H1 (cell line): Measurements from ENCODE around the gene ARFRP1. TPM values are rescaled to one million over a fixed set of nuclear protein-coding genes. Genes with fewer than 3 reads are reported as not detected.

ENCODE experiments used
- CTCF ChIA-PET: fragments of 300-600 bp; sonication (Branson Sonifier 250); formaldehyde crosslinking; loops from one replicate; lab custom pipeline; 2021; ENCODE audit not compliant: partially characterized antibody; lab: Charles Lee
- POLR2A ChIA-PET: fragments of 300-600 bp; sonication (Branson Sonifier 250); formaldehyde crosslinking; loops from one replicate; lab custom pipeline; 2021; ENCODE audit warnings: inconsistent platforms; ENCODE audit not compliant: partially characterized antibody; lab: Charles Lee
- DNase-seq, 2 experiments: peaks; one replicate each; pipeline versions ENCODE4 v3.0.0 to v3.0.0-alpha.2; 2010 to 2022; ENCODE audit warnings: low spot score in 2 of 2, low read depth in 1 of 2, mixed read lengths in 1 of 2
- FAIRE-seq: peaks from 2 replicates; lab custom pipeline; 2011; peaks lifted over from hg19 to GRCh38; lab: Jason Lieb, UNC
- H2AFZ ChIP-seq: 2 replicates; pipeline ENCODE4 v1.8.1; 2012; ENCODE audit warnings: low read length, inconsistent platforms
- H2AK5ac ChIP-seq: 2 replicates; pipeline ENCODE4 v1.6.1; 2013; ENCODE audit warnings: low read depth, low read length
- H2BK120ac ChIP-seq: replicated peaks from 2 replicates; pipeline ENCODE3; 2013; ENCODE audit warnings: low read depth, low read length, inconsistent platforms
- H2BK12ac ChIP-seq: 2 replicates; pipeline ENCODE4 v1.6.1; 2013; ENCODE audit warnings: low read depth, low read length
- H2BK15ac ChIP-seq: 2 replicates; pipeline ENCODE4 v1.6.1; 2013; ENCODE audit warnings: low read length
- H2BK20ac ChIP-seq: 2 replicates; pipeline ENCODE4 v1.6.1; 2013; ENCODE audit warnings: low read length
- H2BK5ac ChIP-seq: 2 replicates; pipeline ENCODE4 v1.6.1; 2013; ENCODE audit warnings: low read depth, low read length
- H3K14ac ChIP-seq: 2 replicates; pipeline ENCODE4 v1.6.1; 2013; ENCODE audit warnings: inconsistent platforms; ENCODE audit not compliant: insufficient read length
- H3K18ac ChIP-seq: 2 replicates; pipeline ENCODE4 v1.6.1; 2013; ENCODE audit warnings: low read length; ENCODE audit errors: extremely low read depth
- H3K23ac ChIP-seq: 2 replicates; pipeline ENCODE4 v1.6.1; 2013; ENCODE audit warnings: inconsistent platforms; ENCODE audit not compliant: insufficient read length
- H3K23me2 ChIP-seq: 2 replicates; pipeline ENCODE4 v1.6.1; 2013; ENCODE audit warnings: low read depth, low read length
- H3K27ac ChIP-seq: 2 replicates; pipeline ENCODE4 v1.6.1; 2011; ENCODE audit warnings: low read depth, low read length, inconsistent platforms
- H3K27me3 ChIP-seq, 4 experiments: replicated peaks in 1 of 4; 1 replicate in 1 of 4; 2 replicates in 3 of 4; pipeline versions ENCODE4 v1.6.1 to v1.8.1; 2011 to 2013; ENCODE audit warnings: low read length in 3 of 4, mild to moderate bottlenecking in 3 of 4, inconsistent platforms in 2 of 4, mixed read lengths in 2 of 4, moderate library complexity in 1 of 4; ENCODE audit not compliant: control insufficient read depth in 3 of 4, insufficient read depth in 3 of 4; ENCODE audit errors: extremely low read depth in 1 of 4
- H3K36me3 ChIP-seq, 4 experiments: 2 replicates each; pipeline versions ENCODE4 v1.6.1 to v1.8.1; 2011 to 2013; ENCODE audit warnings: mild to moderate bottlenecking in 4 of 4, low read length in 3 of 4, moderate library complexity in 2 of 4, control low read depth in 1 of 4, inconsistent platforms in 1 of 4; ENCODE audit not compliant: insufficient read depth in 4 of 4, control insufficient read depth in 2 of 4
- H3K4ac ChIP-seq: replicated peaks from 2 replicates; pipeline ENCODE3; 2013; ENCODE audit warnings: low read length, low read depth, mixed read lengths, inconsistent platforms; ENCODE audit not compliant: insufficient read length
- H3K4me1 ChIP-seq, 4 experiments: replicated peaks in 1 of 4; 1 replicate in 1 of 4; 2 replicates in 3 of 4; pipeline versions ENCODE4 v1.6.1 to v1.8.1; 2011 to 2013; ENCODE audit warnings: low read length in 3 of 4, inconsistent platforms in 2 of 4, mixed read lengths in 1 of 4; ENCODE audit not compliant: insufficient read depth in 4 of 4, control insufficient read depth in 3 of 4
- H3K4me2 ChIP-seq, 2 experiments: 2 replicates each; pipeline versions ENCODE4 v1.6.1 to v1.8.1; 2011 to 2013; ENCODE audit warnings: low read depth in 2 of 2, low read length in 2 of 2, control low read depth in 1 of 2, inconsistent platforms in 1 of 2, mild to moderate bottlenecking in 1 of 2; ENCODE audit not compliant: insufficient read depth in 1 of 2
- H3K4me3 ChIP-seq, 4 experiments: fragments of 200-600, 300-600 bp in 1 of 4; sonication (generic), shearing (Covaris generic), sonication (Bioruptor Twin) in 1 of 4; 2 replicates each; pipeline versions ENCODE4 v1.5.1 to v1.8.1; 2011 to 2016; ENCODE audit warnings: low read length in 4 of 4, low read depth in 3 of 4, control low read depth in 2 of 4, inconsistent platforms in 2 of 4, mild to moderate bottlenecking in 2 of 4, mixed read lengths in 1 of 4, moderate library complexity in 1 of 4; ENCODE audit not compliant: insufficient read depth in 2 of 4; ENCODE audit errors: extremely low read depth in 1 of 4
- H3K56ac ChIP-seq: replicated peaks from 2 replicates; pipeline ENCODE3; 2013; ENCODE audit warnings: low read depth, mild to moderate bottlenecking, mixed read lengths, low read length, inconsistent platforms; ENCODE audit not compliant: insufficient read length
- H3K79me1 ChIP-seq: 2 replicates; pipeline ENCODE4 v1.6.1; 2013; ENCODE audit warnings: low read depth, low read length, control low read depth
- H3K79me2 ChIP-seq, 2 experiments: 2 replicates each; pipeline versions ENCODE4 v1.6.1 to v1.8.1; 2012 to 2013; ENCODE audit warnings: low read length in 2 of 2, mild to moderate bottlenecking in 2 of 2, inconsistent platforms in 1 of 2; ENCODE audit not compliant: insufficient read depth in 2 of 2, control insufficient read depth in 1 of 2
- H3K9ac ChIP-seq, 4 experiments: replicated peaks in 1 of 4; 1 replicate in 1 of 4; 2 replicates in 3 of 4; pipeline versions ENCODE4 v1.6.1 to v1.8.1; 2011 to 2013; ENCODE audit warnings: low read depth in 3 of 4, low read length in 3 of 4, control low read depth in 2 of 4, mild to moderate bottlenecking in 2 of 4, moderate library complexity in 2 of 4, inconsistent platforms in 1 of 4; ENCODE audit errors: extremely low read depth in 1 of 4
- H3K9me3 ChIP-seq, 2 experiments: 2 replicates each; pipeline versions ENCODE4 v1.6.1 to v1.8.1; 2012 to 2013; ENCODE audit warnings: mild to moderate bottlenecking in 2 of 2, moderate library complexity in 2 of 2, control low read depth in 1 of 2, inconsistent platforms in 1 of 2, low read depth in 1 of 2, low read length in 1 of 2, mixed read lengths in 1 of 2; ENCODE audit not compliant: insufficient read depth in 2 of 2
- H4K20me1 ChIP-seq, 2 experiments: replicated peaks in 1 of 2; 2 replicates each; pipeline versions ENCODE3 to v1.8.1; 2011 to 2013; ENCODE audit warnings: inconsistent platforms in 2 of 2, low read length in 2 of 2, mild to moderate bottlenecking in 1 of 2; ENCODE audit not compliant: insufficient read depth in 2 of 2, control insufficient read depth in 1 of 2
- H4K5ac ChIP-seq: 2 replicates; pipeline ENCODE4 v1.6.1; 2013; ENCODE audit warnings: low read length, low read depth, mixed read lengths, inconsistent platforms; ENCODE audit not compliant: insufficient read length
- H4K8ac ChIP-seq: 2 replicates; pipeline ENCODE4 v1.8.0; 2013; ENCODE audit warnings: mild to moderate bottlenecking, moderate library complexity, low read length, inconsistent platforms; ENCODE audit not compliant: insufficient read depth; ENCODE audit errors: extremely low read depth
- H4K91ac ChIP-seq: replicated peaks from 2 replicates; pipeline ENCODE3; 2013; ENCODE audit warnings: low read length, mixed read lengths, inconsistent platforms; ENCODE audit not compliant: insufficient read length
- CBX5 ChIP-seq: fragments of 300-800, 300-1000 bp; sonication (generic); IDR thresholded peaks from 2 replicates; pipeline ENCODE4 v1.7.1; 2016; ENCODE audit warnings: antibody characterized with exemption, low read length, low read depth
- CBX8 ChIP-seq: fragments of 300-800, 300-1000 bp; sonication (generic); IDR thresholded peaks from 2 replicates; pipeline ENCODE4 v1.7.1; 2016; ENCODE audit warnings: low read depth, low read length, borderline replicate concordance
- CHD1 ChIP-seq: IDR thresholded peaks from 2 replicates; pipeline ENCODE4 v1.6.1; 2012; ENCODE audit warnings: low read depth, low read length, improper control_type of control experiment
- EP300 ChIP-seq, 2 experiments: IDR thresholded peaks; 1 replicate in 1 of 2; 2 replicates in 1 of 2; pipeline ENCODE4 v1.6.1; 2011 to 2012; ENCODE audit warnings: low read depth in 2 of 2, low read length in 2 of 2, mild to moderate bottlenecking in 2 of 2, borderline replicate concordance in 1 of 2, inconsistent platforms in 1 of 2, moderate library complexity in 1 of 2
- SP4 ChIP-seq: IDR thresholded peaks from 2 replicates; pipeline ENCODE4 v1.6.1; 2012; ENCODE audit warnings: low read length, inconsistent platforms
- WGBS, 2 experiments: shearing (Covaris generic) in 1 of 2; methylation state at CpG; one replicate each; pipeline versions ENCODE4 v1.1.6 to v1.1.7; 2013 to 2015; ENCODE audit warnings: low lambda C conversion rate in 2 of 2, mixed read lengths in 2 of 2, inconsistent platforms in 1 of 2, low coverage in 1 of 2, missing lambda C conversion rate in 1 of 2; ENCODE audit not compliant: insufficient replicate concordance in 2 of 2, insufficient coverage in 1 of 2, insufficient read length in 1 of 2; ENCODE audit errors: extremely low coverage in 1 of 2, missing lambda C conversion rate in 1 of 2; 5-methylcytosine and 5-hydroxymethylcytosine counted together
- polyA plus RNA-seq, 7 experiments: library from polyadenylated mRNA; depleted of rRNA in 3 of 7; stranded (reverse) in 5 of 7; unstranded in 2 of 7; fragments of >200 nt in 5 of 7; fragments of 200-250 nt in 2 of 7; gene quantifications; 1 replicate in 5 of 7; 2 replicates in 1 of 7; 4 replicates in 1 of 7; pipeline versions ENCODE4 v1.2.1 to v1.2.3, GENCODE V29; 2011 to 2013; ENCODE audit warnings: missing spikeins in 2 of 7, mixed read lengths in 2 of 7
- total RNA-seq: library from RNA; stranded (reverse); fragmentation: NEBNext Ultra II Directional; extraction: Animal tissue kit (Norgen Biotek cat#: 25700); gene quantifications from 2 replicates; pipeline ENCODE4 v1.2.1, GENCODE V29; 2021

Gene ARFRP1
- total and polyA plus RNA-seq, 2 of the 8 experiments (the other 6 are each of a cell fraction or from before 2014, with no cell fraction given), result 12.9 to 22.9 TPM

- Histone ChIP-seq H3K9me3 (peaks cover 0 to 4% of the 10 kb centered on the region in 2 experiments; a peak in 2 of 4 replicates), H2BK15ac (no peak overlapping the region), H2BK120ac (no peak overlapping the region), H2BK12ac (no peak overlapping the region), H3K9ac (no peak overlapping the region), H2BK5ac (no peak overlapping the region), H3K18ac (no peak overlapping the region), H3K79me1 (peaks cover 16% of the 10 kb centered on the region), H3K36me3 (peaks cover 0 to 14% (median 7%) of the 10 kb centered on the region in 4 experiments; a peak in 5 of 8 replicates), H2AFZ (no peak overlapping the region), H2AK5ac (no peak overlapping the region), H3K27me3 (peaks cover 0 to 5% (median 2%) of the 10 kb centered on the region in 4 experiments; a peak in 4 of 7 replicates), H3K27ac (no peak overlapping the region), H3K23me2 (peaks cover 6% of the 10 kb centered on the region), H3K79me2 (peaks cover 0 to 8% of the 10 kb centered on the region in 2 experiments; a peak in 1 of 4 replicates), H4K91ac (no peak overlapping the region), H3K56ac (no peak overlapping the region), H3K14ac (no peak overlapping the region), H3K23ac (no peak overlapping the region), H4K8ac (no peak overlapping the region), H3K4me1 (peaks cover 0 to 6% (median 1%) of the 10 kb centered on the region in 4 experiments; a peak in 6 of 7 replicates), H3K4ac (no peak overlapping the region), H4K5ac (no peak overlapping the region), H3K4me2 (no peak overlapping the region), H3K4me3 (no peak overlapping the region), H2BK20ac (no peak overlapping the region), H4K20me1 (peaks cover 5 to 48% of the 10 kb centered on the region in 2 experiments)
- ChIA-PET CTCF (interaction anchor here (1.0 to 1.4 kb wide), 2 partner anchors 17 to 166 kb away, joined by 3 to 4 read pairs; no protein-coding TSS in a partner anchor), POLR2A (interaction anchor here (0.9 to 1.9 kb wide), 4 partner anchors 8 to 34 kb away, joined by 3 to 7 read pairs (median 4); no protein-coding TSS in a partner anchor)
- DNase-seq, result no peak
- no peak for FAIRE-seq
- WGBS, 2 experiments, result 95% methylated on average over 7 of the region's 13 CpGs; no CpG with 5 or more reads in 1 of the 2 experiments
- TF ChIP-seq CBX5 (no peak), EP300 (IDR thresholded peaks at IDR 0.05; ENCODE audit: borderline replicate concordance in 1 of 2, low read depth in 2 of 2, low read length in 2 of 2) (no peak), SP4 (no peak), CBX8 (no peak), CHD1 (no peak)
Measured at GRCh38 chr20:63733117-63733516, 25.3 kb upstream of the ARFRP1 start.
